NCI-H82 (cell line): ENCODE data around the gene CREB5.

ENCODE experiments used
- DNase-seq: peaks from one replicate; lab custom pipeline; 2025; lab: John Stamatoyannopoulos, UW

The CREB5 gene

DNA sequence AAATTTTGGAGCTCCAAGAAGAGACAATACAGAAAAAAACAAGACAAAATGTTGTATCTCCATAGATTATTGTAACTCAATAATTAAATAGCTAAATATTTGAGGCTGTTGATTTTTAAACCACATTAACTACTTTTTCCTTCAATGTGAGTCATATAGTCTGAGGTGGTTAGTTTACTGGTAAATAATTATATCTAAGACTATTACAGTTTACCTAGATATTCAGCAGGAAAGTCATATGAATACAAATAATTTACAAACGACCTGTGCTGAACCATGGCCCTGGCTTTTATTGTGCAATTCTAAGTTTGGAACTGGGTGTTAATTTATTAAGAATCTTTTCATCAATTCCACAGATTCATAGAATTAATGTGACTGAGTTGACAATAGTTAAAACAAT is 22.2 kb downstream of the CREB5 start:
- no peak for DNase-seq

DNA sequence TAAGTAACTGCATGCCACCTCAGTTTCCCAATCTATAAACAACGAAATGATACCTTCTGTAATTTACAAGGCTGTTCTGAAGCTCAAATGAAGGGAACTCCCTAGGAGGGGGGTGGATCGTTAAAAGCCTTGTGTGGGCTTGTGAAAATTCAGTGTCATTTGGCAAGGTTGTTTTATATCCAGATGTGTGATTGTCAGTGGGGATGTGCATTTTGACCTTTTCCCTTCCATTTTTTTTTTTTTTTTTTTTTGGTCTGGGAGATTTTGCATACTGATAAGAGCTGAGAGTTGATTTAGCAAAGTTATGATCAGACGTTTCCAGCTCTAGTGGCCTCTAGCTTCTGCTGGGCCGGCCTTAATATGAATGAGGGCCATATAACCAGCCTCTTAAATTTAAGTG is 22.8 kb downstream of the CREB5 start:
- no peak for DNase-seq

DNA sequence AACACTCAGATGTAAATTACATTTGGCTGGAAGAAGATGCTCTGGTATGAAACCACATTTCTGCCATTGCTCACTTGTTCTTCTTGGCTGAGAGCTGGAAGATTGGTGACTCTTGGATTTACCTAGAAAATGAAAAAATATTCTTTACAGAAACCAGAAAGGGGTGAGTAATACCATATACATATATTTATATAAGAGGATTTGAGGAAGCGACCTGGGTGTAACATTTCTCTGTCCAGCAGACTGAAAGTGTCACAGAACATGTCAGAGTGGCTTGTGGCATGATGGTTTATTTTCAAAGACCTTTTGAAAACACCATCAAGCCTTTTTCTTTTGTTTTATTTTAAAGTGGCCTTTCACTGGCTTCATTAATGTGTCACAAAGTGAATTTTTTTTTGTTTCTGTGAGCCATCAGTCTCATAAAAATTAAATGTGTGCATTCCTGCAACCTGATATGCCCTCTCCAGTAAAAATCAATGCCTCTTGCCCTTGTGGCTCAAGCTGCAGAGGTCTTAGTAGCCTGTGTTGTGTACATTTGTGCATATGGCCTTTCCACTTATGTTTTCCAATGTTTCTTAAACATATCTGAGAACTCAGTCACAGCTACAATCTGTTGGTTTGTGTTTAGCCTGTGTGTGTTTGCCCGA is 23.5 kb downstream of the CREB5 start:
- DNase-seq, result no peak

DNA sequence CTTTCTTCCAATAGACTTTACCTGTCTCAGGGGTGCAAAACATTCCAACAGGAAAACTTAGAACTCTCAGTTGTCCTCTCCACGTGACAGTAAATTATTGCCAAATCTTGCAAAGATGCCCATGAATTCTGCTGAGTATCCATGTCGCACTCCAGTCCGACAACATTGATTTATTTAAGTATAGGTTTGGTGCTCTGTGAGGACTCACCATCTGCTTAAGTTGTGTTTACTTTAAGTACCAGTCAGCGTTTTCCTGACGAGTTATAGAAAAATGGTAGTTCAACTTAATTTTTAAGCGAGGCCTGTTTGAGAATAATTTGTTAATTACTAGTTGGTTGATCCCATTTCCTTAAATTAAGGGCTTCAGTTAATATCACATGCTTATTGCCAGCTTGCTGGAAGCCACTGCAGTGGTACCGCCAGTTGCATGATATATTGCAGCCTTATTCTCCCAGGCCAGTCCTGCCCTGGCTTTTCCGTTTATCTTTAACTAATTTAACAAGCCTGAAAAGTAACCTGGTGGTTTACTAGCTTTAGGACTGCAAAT is 27.8 kb downstream of the CREB5 start:
- DNase-seq, result no peak

DNA sequence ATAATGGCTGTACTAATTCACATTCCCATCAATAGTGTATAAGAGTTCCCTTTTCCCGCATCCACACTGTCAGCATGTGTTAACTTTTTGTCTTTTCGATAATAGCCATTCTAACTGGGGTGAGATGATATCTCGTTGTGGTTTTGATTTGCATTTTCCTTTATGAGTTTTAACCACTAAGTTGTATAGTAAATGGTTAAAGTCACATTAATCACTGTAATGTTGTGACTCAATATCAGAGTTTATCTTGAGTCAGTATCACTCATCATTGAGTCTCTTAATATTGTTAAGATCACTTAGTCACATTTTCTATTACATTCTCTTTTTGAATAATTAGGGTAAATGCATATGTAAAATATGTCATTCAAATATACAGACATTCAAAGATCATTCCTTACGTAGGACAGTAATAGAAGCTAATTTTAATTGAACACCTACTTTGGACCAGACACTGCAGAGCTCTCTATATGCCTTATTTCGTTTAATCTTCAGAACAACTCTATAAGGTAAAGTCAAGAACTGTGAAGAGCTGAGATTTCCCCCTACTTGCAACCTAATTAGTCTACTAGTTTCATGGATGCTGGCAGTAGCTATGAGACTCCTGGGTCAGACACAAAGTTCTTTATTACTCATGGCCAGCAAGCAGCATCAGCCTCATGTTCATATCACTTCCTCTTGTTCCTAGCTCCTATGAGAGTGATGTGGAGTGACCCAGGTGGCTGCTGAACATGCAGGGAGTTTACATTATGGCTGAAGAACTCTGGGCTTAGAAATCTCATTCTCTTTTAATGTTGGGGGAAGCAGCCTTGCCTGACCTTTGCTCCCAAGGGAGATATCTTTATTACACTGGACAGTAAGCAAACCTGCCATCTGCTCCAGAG is 30.5 kb downstream of the CREB5 start:
- peak; percentile 16 for DNase-seq

DNA sequence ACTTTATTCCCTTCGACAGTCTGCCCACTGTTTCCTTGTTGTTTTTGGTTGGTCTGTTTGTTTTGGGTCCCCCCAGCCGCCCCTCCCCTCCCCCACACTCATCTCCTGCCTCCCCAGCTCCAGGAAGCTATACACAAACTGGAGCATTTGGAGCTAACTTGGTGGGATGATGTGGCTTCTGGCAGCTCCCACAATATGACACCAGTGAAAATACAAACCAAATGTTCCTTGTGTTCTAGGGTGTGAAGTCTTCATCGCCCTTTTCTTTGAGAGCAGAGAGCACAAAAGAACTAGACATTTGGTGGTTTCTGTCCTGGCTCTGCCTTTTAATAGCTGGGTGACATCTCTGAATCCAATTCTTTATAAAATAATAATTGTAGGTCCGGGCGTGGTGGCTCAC is 33.8 kb downstream of the CREB5 start:
- DNase-seq, result no peak

DNA sequence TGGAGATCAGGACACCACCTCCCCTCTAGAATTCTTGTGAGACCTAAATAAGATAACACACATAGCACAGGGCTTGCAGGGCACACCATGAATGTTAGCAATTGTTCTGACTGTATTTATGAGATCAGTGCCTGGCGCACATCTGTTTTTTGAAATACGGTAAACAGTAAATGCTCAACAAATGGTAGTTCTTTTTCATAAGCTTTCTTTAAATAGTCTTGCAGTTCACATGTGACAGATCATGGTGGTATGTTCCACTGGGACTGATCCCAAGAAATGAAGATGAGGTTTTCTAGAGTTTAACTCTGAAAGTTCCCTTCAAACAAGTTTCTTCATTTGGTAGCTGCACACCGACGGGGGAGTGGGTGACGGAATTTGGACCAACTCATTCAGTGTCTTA is 34.8 kb downstream of the CREB5 start:
- DNase-seq, result no peak

DNA sequence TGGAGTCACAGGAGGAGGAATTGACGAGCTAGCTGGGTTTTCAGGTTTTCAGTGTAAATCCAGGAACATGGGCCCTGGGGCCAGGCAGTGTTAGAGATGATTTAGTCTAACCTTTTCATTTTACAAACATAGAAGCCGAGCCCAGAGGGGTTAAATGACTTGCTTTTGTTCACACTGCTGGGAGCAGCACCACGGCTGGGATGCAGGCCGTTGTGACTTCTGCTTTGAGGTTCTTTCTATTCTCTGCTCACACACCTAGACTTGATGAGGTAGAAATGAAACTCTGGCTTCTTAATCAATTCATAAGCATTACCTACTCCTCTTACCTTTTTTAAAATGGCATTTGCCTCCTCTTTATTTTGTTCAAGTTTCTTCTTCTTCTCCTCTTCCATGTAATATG is 36.4 kb downstream of the CREB5 start:
- no peak for DNase-seq

DNA sequence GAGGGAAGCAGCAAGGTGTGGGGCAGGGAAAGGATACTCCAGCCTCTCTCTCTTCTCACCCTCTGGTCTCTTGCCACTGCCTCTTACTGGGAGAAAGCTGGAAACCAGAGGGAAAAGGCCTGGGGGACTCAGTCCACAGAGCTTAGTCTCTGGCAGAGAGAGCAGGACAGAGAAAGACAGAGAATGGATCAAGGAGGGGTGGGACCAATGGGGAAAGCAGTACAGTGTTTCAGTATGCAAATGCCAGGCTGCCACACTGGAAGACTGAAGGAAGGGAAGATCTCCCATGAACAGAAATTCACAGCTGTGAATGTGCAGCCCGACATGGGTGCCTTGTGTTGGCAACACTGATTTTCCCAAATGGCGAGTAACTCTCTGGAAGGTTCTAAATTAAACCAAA is 40.4 kb downstream of the CREB5 start:
- no peak for DNase-seq

DNA sequence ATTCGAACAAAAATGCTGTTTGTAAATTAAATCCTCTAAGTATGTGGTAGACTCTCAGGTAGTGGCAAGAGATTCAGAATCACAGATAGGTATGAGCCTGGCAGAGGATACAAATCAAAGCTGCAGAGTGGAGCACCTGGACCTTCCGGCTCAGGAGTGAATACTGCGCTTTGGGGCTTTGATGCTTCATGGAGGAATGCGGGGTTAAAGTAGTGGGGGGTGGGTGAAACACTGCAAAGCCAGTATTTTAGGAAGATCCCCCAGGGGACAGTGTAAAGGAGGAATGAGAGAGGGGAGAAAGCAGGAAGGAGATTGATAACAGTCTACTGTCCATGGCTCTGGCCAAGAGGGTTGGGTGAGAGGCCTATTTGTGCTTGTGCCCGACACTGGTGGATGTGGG is 43.2 kb downstream of the CREB5 start:
- DNase-seq, result no peak

DNA sequence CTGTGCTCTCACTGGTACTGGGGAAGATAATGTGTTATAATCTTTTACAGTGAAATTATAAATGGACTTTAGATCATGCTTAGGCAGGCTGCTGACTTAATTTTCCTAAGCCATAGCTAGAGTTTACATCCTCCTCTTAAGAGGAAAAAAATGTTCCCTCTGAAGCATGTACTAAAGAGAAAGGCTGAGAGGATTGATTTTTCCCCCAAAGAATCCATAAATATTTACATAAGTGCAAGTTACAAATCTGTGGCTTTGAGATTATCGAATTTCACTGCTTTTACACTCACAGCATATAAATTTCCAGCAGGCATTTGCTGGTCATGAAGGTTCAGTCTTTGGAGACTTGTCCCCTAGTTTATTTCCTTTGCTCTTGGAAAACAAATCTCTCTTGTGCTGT is 43.7 kb downstream of the CREB5 start:
- DNase-seq, result no peak

DNA sequence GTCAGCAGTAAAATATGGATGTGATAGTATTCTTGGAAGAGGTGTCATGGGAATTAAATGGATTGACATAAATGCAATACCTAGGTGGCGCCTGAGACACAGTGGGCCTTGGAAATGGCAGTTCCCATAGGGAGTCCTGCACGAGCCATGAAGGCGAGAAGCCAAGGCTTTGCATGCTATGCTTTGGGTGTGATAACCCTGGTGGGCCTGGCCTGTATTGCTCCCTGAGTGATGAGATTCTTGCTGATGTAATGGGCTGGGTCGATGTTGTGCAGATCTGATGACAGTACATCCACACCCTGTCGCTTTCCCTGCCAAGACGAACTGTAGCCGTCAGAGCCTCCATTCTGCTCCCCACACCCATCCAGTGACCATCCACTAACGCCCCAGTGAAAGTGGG is 46.4 kb downstream of the CREB5 start:
- DNase-seq, result peak; percentile 20

DNA sequence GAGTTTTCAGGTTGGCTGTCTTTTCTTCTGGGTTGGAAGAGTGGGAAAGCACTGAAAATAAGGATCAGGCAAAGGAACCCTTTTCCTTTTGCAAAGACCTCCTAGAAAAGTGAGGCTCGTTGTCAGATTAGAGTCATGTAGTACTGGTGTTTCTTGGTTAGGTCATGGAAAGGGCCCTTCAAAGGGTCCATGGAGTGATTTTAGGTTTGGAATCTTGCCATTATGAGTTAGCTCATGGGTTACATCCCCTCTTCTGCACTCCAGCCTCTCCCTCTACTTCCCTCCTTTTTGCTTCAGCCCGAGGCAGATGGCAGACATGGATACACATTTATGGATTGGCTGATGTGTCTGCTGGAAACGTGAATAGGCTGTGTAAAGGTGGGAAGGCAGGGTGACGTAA is 47.0 kb downstream of the CREB5 start:
- no peak for DNase-seq

DNA sequence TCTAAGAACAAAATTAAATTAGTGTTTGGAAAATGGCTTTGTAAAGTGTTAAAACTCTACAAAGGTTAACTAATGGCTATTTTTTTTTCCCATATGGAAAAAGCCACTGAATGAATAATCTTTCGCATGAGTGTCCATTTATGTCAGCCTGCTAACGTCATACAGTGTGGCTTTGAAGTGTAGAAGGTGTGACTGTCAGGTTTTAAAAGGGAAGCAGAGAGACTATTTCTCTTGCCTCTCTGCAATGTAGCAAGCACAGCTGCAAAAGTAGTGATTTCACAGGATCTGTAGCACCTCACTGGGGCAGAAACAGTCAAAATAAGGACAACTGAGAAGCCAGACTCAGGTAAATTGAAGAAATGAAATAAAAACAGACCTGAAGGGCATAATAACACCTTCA is 53.4 kb downstream of the CREB5 start:
- DNase-seq, result no peak

DNA sequence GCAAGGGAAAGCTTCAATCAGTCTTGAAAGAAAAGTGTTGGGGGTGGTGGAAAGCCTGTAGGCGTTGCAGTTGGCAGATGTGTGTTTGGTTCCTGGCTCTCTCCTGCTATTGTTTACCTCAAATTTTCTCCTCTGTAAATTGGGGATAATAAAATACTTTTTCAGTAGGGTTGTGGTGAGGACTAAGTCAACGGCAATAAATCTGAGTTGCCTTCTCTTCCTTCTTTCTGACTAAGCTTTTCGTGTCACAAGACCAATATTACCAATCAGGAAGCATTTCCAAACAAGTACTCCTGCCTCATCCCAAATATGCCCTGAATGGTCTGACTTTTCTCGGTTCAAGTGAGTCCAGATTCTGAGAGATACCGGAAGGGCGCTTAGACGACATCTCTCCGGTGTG is 54.0 kb downstream of the CREB5 start:
- no peak for DNase-seq

DNA sequence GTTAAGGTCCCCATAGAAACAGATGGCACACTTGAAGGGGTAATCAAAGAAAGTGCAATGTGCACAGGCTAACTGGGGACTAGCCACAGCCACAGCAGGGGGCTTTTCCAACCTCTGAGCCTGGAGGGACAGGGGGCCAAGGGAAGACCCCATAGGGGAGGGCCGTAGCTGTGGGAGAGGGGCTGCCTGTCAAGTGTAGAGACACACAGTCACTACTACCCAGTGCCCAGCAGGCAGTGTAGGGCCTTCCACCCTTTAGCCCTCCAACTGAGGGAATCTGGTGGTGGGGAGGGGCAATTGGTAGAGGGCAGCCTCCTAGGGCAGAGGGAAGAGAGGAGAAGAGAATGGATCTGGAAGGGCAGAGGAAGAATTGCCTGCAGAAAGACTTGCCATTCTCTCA is 54.6 kb downstream of the CREB5 start:
- no peak for DNase-seq

DNA sequence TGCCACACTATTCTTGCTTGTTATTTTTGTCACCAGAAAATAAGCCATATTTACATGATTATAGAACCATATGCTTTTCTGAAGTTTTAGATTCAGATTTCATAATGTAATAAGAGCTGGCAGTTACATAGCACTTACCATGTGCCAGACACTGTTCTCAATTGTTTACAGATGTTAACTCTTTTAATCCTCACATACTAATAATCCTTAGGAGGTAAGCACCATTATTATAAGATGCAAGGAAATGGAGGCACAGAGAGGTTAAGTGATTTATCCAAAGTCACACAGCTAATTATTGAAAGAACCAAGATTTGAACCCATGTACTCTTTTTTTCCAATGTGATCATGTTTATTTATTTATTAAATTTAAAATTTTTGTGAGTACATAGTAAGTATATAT is 57.2 kb downstream of the CREB5 start:
- DNase-seq, result no peak

DNA sequence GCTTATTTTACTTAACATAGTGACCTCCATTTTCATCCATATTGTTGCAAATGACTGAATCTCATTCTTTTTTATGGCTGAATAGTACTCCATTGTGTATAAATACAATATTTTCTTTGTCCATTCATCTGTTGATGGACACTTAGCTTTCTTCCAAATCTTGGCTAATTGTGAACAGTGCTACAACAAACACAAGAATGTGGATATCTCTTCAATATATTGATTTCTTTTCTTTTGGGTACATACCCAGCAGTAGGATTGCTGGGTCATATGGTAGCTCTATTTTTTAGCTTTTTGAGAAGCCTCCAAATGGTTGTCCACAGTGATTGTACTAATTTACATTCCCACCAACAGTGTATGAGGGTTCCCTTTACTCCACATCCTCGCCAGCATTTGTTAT is 58.0 kb downstream of the CREB5 start:
- no peak for DNase-seq

DNA sequence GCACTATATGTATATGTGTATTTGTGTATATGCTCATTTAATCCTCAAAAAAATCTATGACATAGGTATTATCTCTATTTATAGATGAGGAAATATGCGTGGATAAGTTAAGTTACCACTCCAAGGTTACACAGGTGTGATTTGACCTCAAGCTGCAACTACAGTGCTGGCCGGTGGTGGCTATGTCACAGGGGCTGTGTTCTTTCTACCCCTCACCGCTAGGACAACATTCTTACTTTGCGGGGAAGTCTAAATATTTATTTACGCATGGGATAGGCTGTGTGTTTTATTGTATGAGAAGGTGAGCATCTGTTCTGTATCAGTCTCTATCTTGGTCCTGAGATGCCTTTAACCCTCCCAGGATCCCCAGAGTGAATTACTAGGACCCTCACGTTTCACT is 60.0 kb downstream of the CREB5 start:
- no peak for DNase-seq

DNA sequence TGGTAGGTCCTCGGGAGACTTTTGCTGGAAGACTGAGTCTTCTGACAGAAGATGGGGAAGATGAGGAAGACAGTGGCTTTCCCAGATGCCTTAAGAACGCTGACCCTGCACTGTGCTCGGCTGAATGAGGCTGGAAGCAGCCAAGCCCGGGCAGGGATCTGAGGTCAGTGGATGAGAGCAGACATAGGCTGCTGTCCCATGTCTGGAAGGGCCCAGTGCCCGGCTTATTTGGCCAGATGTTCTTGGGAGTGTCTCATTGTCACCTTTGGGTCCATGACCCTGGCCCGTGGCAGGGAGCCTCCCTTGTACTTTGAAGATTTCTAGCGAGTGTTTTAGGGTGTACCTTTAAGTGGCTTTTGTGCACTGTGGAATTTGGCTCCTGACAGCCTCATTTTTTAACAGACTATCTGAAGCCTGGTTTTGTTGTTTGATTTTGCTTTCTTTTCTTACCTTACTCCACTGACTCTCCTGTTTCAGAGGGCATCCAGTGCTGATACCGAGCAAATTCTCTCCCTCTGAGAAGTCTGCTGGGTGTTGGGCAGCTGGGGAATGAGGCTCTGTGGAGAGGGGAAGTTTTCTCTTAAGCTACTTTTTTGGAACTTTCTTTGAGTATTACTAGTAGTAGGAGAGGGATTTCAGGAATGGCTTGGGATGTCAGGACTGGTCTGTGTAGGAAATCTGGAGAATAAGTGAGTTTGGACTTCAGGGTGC is 61.4 kb downstream of the CREB5 start:
- no peak for DNase-seq

DNA sequence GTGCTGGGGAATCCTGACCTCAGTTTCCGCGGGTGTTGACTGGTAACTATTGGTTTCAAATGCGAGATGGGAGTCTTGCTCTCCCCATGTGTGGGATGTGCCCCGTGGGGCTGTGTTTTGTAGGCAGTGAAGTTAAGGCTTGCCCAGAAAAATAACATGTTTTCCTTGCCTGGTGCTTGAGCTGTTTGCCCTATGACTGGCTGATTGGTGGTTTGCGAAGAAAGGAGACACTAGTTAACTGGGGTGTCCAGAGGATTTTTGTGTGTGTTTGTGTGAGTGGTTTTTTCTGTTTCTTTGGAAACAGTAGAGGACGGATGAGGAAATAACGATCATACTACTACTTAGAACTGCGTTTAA is 61.9 kb downstream of the CREB5 start:
- no peak for DNase-seq

DNA sequence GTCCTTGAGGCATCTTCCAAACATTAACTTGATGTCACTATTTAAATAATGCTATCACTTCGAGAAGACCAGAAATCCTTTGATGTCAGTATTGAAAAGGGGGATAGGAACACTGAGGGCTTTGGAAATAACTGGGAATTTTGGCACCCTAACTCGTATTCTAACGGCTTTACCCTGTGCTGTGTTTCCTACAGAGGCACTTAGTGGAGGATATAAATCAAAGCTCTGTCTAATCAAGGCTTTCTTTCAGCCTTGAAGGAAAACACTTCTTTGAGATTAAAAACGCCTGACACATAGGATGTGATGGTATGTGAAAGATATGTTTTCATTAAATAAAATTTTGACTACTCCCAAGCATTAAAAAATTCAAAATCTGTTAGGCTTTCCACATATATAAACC is 62.3 kb downstream of the CREB5 start:
- DNase-seq, result no peak

DNA sequence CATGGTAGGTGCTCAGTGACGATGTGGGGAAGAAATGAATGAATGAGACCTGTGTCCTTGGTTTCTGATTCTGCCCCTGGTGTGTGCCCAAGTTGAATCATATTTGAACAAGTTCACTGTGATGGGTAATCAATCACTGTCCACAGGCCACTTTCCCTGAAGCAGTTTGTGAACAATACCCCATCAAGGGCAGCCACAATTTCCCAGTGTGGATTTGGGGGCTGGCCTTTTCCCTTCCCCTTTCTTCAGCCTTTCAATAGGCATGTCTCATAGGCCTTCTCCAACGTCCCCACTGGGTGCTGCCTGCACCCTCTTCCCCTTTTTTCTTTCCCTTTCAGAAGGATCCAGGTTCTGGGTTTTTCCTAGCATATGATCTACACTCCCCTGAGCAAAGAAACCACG is 64.7 kb downstream of the CREB5 start:
- no peak for DNase-seq
